CD4-positive, alpha-beta T cell treated with Interferon gamma for 1 hour (primary cell): ENCODE results near the gene PDCD2.
A peak's percentile ranks its signal among the peaks of the same experiment; 100 is the strongest.
"Not testable (repeated sequence)": the region's sequence is repeated elsewhere in the genome, so short reads cannot be mapped to it uniquely, and the experiment has no call there.

Source experiments
- DNase-seq: peaks from one replicate; pipeline ENCODE4 v3.0.0-alpha.2; 2020

Gene PDCD2

DNA sequence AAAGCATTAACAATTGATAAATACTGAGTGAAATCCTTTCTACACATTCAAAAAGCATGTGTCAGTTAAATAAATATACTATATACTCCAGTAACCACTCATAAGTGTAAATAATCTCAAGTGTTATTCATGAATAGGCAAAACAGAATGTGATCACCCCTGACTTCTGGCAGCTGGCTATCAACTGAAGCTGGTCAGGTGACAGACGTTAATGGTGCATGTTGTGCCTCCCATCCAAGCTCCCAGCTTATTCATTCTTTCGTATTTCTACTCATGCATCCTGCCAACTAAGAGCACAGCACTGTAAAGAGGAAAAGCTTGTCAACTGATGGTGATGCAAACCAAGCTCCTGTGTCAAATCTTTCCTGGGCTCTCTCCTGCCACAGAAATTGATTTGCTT is 39.0 kb downstream of the PDCD2 start:
- no peak for DNase-seq

DNA sequence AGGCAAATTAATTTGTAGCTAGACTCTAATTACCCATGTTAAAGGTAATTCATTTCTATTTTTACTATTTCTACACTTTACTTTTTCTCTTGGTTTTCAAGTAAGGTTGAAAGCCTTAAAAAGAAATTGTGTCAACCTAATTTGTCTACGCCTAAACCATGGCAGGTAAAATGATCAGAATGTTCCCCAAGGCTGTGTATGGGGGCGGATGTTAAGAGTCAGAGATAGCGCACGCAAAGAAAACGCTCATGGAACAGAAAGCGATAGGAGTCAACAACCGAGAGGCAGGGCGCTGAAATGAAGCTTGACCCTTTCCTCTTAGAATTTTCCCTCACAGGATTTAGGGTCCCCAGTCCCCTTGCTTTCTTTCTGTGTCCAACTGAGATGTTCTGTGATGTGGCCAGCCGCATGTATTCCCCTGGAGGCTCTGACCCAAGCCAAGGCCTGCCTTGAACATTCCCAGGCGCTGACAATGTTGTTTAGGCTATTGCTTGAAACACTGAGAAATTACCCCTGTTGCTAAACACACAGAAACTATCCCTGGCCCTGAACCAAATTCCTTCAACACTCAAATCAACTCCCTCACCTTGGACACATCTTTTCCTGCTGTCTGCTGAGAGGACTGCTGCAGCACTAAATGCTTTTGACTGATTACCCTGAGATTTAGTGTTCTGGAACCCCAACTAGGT is 42.3 kb downstream of the PDCD2 start:
- no peak for DNase-seq

DNA sequence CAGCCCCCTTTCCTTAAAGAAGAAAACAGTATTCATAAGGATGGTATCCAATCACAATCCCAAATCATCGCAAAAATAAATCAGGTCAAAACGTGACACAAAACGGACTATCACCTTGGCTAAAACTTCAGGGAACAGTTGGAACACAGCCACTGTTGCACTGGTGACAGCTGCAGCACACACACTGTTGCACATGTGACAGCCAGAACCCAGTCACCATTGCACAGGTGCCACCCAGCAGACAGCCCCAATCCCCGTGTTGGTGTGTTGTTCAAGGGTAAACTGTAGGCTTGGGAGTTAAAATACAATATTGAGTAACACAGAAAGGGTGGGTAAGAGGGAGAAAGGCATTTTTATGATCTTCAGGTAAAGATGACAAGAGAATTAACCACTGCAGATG is 47.1 kb downstream of the PDCD2 start:
- DNase-seq, result no peak

DNA sequence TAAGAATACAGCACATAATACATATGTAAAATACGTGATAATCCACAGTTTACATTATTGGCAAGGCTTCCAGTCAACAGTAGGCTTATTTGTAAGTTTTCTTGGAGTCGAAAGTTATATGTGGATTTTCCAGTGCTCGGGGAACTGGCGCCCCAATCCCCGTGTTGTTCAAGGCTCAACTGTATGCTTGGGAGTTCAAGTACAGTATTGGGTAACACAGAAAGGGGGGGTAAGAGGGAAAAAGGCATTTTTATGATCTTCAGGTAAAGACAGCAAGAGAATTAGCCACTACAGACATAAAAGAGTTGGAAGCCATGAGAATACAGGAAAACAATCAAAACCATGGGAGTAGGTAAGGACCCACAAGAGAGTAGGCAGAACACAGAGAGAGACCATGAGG is 47.8 kb downstream of the PDCD2 start:
- no peak for DNase-seq

DNA sequence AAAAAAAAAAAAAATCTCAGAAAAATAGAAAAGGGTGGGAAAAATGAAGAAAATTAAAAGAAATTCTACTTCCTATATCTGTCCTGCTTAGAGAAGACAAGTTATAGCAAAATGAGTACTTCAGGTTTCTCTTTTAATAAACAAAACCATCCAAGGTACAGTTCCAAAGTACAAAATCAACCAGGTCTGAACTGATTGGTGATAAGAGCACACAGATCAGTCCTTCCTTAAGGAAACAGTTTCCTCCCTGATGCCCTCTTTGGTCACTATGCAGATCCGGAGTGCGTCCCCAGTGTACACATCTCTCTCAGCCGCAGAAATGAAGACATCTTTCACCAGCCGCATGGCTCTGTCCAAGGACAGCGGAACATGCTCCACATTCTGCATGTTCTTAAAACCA is 49.4 kb downstream of the PDCD2 start:
- DNase-seq, result no peak

DNA sequence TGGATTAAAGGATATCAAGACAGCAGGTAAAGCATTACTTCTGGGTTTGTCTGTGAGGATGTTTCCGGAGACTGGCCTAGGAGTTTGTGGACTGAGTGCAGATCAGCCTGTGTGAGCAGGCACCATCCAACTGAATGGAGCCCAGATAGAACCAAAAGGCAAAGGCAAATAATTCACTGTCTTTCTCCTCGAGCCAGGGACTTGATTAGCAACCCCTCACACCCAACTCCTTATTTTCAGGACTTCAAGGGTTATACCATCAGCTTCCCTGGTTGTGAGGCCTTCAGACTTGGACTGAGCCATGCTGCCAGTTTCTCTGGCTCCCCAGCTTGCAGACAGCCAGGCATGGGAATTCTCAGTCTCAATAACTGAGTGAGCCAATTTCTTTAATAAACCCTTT is 50.6 kb downstream of the PDCD2 start:
- no peak for DNase-seq

DNA sequence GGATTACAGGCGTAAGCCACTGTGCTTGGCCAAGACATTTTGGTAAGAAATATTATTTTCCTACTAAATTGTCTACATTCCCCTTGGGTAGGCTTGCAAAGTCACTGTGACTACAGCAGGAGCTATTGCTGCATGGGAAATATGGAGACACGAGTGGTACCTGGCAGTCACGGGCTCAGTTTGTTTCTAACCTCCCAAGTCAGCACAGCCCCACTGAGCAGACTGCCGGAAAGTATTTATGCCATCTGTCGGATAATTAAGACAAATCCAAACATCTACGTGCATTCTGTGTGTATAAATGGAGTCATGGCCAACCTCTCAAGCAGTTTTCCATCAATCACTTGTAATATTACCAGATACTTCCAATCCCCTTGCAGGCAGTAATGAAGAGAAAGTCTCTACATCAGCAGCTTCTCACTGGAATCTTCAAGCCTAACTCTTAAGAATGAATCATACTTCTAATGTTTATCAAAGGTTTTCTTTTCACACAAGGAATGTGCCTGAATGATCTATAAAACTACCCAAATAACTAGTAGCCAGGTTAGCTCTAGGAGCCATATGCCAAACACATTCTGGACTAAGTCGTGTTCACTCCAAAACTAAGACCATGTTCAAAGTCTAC is 51.5 kb downstream of the PDCD2 start:
- no peak for DNase-seq

DNA sequence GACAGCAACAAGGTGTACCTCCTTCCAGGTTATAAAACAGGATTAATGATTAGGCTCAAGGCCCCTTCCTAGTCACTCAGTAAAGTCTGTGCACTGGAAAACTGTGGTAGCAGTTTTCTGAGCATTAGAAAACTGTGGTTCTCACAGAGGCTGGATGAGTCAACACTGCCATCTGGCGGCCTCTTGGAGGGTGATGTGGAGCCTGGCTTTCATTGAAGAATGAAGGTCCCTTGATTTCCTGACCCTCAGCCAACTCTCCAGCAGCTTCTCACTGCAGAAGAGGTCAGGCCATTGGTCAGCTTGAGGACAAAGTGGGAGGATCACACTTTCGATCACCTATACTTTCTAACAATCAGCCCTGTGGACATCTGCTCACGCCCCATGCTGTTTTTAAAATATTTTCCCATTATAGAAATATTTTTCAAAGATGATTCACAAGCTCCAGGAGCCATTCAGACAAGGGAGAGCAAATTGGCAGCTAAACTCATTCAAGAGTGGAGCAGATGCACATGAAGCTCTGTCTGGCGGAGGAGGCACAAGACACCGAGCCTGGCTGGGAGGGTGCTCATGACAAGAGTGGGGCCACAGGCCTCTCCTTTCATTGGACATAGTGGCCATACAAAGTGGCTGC is 54.5 kb downstream of the PDCD2 start:
- DNase-seq, result peak; percentile 53

DNA sequence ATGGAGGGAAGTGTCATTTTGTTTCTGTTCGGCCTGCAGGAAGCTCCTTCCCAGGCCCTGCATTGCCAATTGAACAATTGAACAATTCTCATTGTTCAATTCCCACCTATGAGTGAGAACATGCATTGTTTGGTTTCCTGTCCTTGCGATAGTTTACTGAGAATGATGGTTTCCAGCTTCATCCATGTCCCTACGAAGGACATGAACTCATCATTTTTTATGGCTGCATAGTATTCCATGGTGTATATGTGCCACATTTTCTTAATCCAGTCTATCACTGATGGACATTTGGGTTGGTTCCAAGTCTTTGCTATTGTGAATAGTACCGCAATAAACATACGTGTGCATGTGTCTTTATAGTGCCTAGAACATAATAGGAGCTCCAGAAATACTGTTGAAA is 56.4 kb downstream of the PDCD2 start:
- DNase-seq, result not testable (repeated sequence)

DNA sequence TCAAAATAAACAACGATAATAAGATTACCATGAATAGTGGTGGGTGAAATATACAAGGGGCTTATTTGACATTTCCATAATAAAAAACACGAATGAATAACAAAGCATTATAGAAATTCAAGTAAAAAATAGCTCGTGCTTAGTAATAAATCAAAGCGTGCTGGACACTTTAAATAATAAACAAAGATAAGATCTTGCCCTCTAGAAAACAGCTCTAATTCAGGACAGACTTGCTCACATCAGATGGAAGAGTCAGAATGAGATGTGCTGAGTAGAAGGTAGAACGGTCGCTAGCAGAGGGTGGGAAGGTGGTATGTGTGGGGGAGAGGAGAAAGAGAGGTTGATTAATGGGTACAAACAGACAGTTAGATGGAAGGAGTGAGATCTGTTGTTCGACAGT is 58.6 kb downstream of the PDCD2 start:
- DNase-seq, result no peak
